Natural killer cell (primary cell): ENCODE results near the gene SLC7A4. TPM values are rescaled to one million over a fixed set of nuclear protein-coding genes. Genes with fewer than 3 reads are reported as not detected.

ENCODE experiments used
- ATAC-seq, 3 donors: fragments of 150-1000 bp in 2 of 3; fragments of 200-7000 bp in 1 of 3; cut with Tn5 transposase; 1 replicate in 1 of 3; 2 replicates in 2 of 3; pipeline ENCODE4 v1.10.0; 2021; ENCODE audit warnings: mild to moderate bottlenecking in 2 of 3, moderate library complexity in 2 of 3
- DNase-seq, 2 donors: peaks; one replicate each; pipeline versions ENCODE4 v3.0.0 to v3.0.0-alpha.2; 2013 to 2021; ENCODE audit warnings: mixed read lengths in 1 of 2
- H3K27ac ChIP-seq: one replicate; pipeline ENCODE4 v1.5.1; 2013; ENCODE audit warnings: mild to moderate bottlenecking, low read length
- H3K27me3 ChIP-seq: one replicate; pipeline ENCODE4 v1.6.1; 2013; ENCODE audit warnings: low read length; ENCODE audit not compliant: control insufficient read depth, insufficient read depth
- H3K36me3 ChIP-seq: one replicate; pipeline ENCODE4 v1.6.1; 2013; ENCODE audit warnings: low read length; ENCODE audit not compliant: control insufficient read depth, insufficient read depth
- H3K4me1 ChIP-seq: one replicate; pipeline ENCODE4 v1.6.1; 2013; ENCODE audit warnings: low read length; ENCODE audit not compliant: control insufficient read depth, insufficient read depth
- H3K4me3 ChIP-seq: one replicate; pipeline ENCODE4 v1.5.1; 2013; ENCODE audit warnings: low read length
- H3K9me3 ChIP-seq: one replicate; pipeline ENCODE4 v1.6.1; 2013; ENCODE audit warnings: low read length; ENCODE audit not compliant: control insufficient read depth, insufficient read depth
- H3K27ac Mint-ChIP-seq, 2 donors: one replicate each; pipeline ENCODE4 v1.8.0; 2022; ENCODE audit warnings: mild to moderate bottlenecking in 2 of 2, mixed read lengths in 2 of 2, moderate library complexity in 1 of 2
- H3K27me3 Mint-ChIP-seq, 2 donors: one replicate each; pipeline ENCODE4 v1.8.0; 2022; ENCODE audit warnings: low read depth in 2 of 2, mixed read lengths in 2 of 2
- H3K36me3 Mint-ChIP-seq: one replicate; pipeline ENCODE4 v1.8.0; 2022; ENCODE audit warnings: mixed read lengths
- H3K4me1 Mint-ChIP-seq, 2 donors: one replicate each; pipeline ENCODE4 v1.8.0; 2022; ENCODE audit warnings: mixed read lengths in 2 of 2
- H3K4me3 Mint-ChIP-seq: one replicate; pipeline ENCODE4 v1.8.0; 2022; ENCODE audit warnings: mild to moderate bottlenecking, moderate library complexity, mixed read lengths
- H3K9me3 Mint-ChIP-seq, 2 donors: one replicate each; pipeline ENCODE4 v1.8.0; 2022; ENCODE audit warnings: mixed read lengths in 2 of 2
- WGBS: methylation state at CpG from one replicate; pipeline ENCODE4 v1.1.7; 2013; ENCODE audit warnings: missing lambda C conversion rate; ENCODE audit not compliant: insufficient coverage; 5-methylcytosine and 5-hydroxymethylcytosine counted together
- intact Hi-C: fragments of 100-400 bp; cut with micrococcal nuclease; formaldehyde crosslinking; loops from one replicate; pipeline ENCODE4 v1.14.2; 2022
- total RNA-seq, 4 donors: library from RNA; stranded (reverse); fragments of 120-200 nt in 1 of 4; gene quantifications; one replicate each; pipeline versions ENCODE4 v1.2.3 to v1.2.4, GENCODE V29; 2013 to 2022
- TF ChIP-seq, protein P1 (sequence below): fragments of 200-600 bp; IDR thresholded peaks from one replicate; pipeline ENCODE4 v1.8.0; 2022; ENCODE audit warnings: antibody characterized with exemption

SLC7A4 gene
- total RNA-seq, 3 donors from 2014 or later (not counting 1 experiment from before 2014, with no cell fraction given): not detected

DNA sequence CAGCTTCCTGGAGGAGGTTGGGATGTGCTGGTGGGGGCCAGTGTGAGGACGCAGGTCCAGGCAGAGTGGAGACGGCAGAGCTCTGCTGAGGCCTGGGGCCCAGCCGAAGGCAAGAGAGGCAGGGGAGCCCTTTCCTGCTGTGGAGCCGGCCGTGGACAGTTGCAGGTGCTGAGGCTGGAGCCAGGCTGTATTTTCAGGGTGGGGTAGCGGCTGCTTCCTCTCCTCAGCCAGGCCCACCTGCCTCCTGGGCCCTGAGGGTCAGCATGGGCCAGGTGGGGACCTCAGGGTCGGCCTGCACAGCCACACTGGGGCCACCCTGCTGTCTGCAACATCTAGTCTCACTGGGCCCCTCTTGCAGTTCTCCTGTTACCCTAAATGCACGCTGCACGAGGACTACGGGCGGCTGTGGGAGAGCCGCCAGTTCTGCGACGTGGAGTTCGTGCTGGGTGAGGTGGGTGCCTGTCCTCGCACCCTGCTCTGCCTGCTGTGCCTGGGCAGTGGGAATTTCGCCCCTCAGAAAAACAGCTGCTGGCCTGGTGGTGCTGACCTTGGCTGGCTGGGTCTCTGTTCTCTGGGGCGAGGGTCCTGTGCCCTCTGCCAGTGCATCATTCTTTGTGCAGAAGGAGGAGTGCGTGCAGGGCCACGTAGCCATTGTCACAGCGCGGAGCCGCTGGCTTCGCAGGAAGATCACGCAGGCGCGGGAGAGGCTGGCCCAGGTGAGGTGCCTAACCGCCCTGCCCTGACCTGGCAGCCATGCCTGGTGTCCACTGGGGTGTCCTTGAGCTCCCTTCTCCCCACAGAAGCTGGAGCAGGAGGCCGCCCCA is 38.8 kb downstream of the SLC7A4 start:
- peaks cover 23% of the 10 kb centered on the region for H3K36me3 ChIP-seq
- TF ChIP-seq, protein P1, sequence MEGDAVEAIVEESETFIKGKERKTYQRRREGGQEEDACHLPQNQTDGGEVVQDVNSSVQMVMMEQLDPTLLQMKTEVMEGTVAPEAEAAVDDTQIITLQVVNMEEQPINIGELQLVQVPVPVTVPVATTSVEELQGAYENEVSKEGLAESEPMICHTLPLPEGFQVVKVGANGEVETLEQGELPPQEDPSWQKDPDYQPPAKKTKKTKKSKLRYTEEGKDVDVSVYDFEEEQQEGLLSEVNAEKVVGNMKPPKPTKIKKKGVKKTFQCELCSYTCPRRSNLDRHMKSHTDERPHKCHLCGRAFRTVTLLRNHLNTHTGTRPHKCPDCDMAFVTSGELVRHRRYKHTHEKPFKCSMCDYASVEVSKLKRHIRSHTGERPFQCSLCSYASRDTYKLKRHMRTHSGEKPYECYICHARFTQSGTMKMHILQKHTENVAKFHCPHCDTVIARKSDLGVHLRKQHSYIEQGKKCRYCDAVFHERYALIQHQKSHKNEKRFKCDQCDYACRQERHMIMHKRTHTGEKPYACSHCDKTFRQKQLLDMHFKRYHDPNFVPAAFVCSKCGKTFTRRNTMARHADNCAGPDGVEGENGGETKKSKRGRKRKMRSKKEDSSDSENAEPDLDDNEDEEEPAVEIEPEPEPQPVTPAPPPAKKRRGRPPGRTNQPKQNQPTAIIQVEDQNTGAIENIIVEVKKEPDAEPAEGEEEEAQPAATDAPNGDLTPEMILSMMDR: no peak

DNA sequence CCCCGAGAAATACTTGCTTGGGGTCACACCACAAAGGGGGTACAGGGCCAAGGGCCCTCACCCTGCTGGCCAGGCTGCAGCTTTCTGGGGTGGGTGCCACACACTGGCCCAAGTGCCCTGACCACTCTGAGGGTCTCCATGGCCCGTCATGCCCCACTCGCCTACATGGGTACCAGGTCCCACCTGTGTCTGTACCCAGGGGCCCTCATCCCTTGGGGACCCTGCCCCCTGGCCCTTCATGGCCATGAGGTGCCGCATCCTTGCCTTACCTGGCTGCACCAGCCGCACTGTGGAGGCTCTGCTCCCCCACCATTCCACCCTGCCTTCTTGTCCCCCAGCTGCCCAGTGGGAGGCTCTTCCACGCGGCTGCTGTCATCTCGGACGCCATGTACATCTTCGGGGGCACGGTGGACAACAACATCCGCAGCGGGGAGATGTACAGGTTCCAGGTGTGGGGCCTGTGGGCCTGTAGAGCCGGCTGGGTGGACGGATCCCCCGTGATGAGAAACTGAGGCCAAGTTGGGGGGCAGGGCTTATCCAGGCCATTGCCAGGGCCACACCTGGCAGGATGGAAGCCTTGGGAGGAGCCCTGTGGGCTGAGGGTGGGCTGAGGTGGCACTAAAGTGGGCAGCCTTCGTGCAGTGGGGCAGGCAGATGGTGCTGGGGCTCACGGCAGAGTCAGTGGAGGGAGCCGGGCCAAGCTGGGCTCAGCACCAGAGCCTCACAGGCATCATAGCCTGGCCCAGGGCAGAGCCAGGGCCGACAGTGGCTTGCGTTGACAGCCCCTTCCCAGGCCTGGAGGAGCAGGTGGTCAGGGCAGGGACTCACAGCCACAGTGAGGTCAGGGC is 39.7 kb downstream of the SLC7A4 start:
- H3K27me3 Mint-ChIP-seq: no peaks in the 10 kb centered on the region
- Histone ChIP-seq H3K9me3 (no peaks in the 10 kb centered on the region), H3K4me1 (no peaks in the 10 kb centered on the region), H3K36me3 (peaks cover 28% of the 10 kb centered on the region), H3K4me3 (no peak overlapping the region), H3K27ac (no peak overlapping the region), H3K27me3 (no peaks in the 10 kb centered on the region)
- DNase-seq (no peak), ATAC-seq (no peak)
- WGBS: 91% methylated on average over 21 of the region's 21 CpGs
- no peak overlapping the region for H3K27ac Mint-ChIP-seq
- H3K9me3 Mint-ChIP-seq: no peaks in the 10 kb centered on the region
- TF ChIP-seq, protein P1: no peak
- intact Hi-C loops: no loop called here
- H3K36me3 Mint-ChIP-seq: no peaks in the 10 kb centered on the region
- H3K4me3 Mint-ChIP-seq: no peak overlapping the region
- no peaks in the 10 kb centered on the region for H3K4me1 Mint-ChIP-seq

More for the DNA sequence above, 38.8 kb downstream of the SLC7A4 start:
- no peak overlapping the region for H3K4me3 Mint-ChIP-seq
- H3K4me3 ChIP-seq: no peak overlapping the region
- no peaks in the 10 kb centered on the region for H3K9me3 ChIP-seq
- H3K4me1 Mint-ChIP-seq: no peaks in the 10 kb centered on the region
- no peak for ATAC-seq
- H3K27ac Mint-ChIP-seq: no peak overlapping the region
- H3K9me3 Mint-ChIP-seq: no peaks in the 10 kb centered on the region
- H3K4me1 ChIP-seq: no peaks in the 10 kb centered on the region
- H3K27me3 ChIP-seq: no peaks in the 10 kb centered on the region
- H3K36me3 Mint-ChIP-seq: no peaks in the 10 kb centered on the region
- no peaks in the 10 kb centered on the region for H3K27me3 Mint-ChIP-seq
- H3K27ac ChIP-seq: no peak overlapping the region
- 96% methylated on average over 29 of the region's 29 CpGs for WGBS
- intact Hi-C loops: no loop called here
- DNase-seq: no peak

DNA sequence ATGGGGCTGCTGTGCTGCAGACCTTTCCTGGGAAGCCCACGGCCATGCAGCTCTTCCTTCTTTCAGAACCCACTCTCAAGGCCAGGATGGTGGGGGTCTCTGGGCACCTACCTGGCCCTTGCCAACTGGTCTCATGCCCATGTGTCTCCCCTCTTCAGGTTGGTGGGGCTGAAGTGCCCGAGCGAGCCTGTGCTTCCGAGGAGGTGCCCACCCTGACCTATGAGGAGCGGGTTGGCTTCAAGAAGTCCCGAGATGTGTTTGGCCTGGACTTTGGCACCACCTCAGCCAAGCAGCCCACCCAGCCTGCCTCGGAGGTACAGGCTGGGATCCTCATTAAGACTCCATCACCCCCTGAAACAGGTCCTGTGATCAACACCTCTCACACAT is 40.3 kb downstream of the SLC7A4 start:
- Mint-ChIP-seq H3K4me3 (no peak overlapping the region), H3K36me3 (no peaks in the 10 kb centered on the region), H3K27me3 (no peaks in the 10 kb centered on the region), H3K9me3 (no peaks in the 10 kb centered on the region), H3K27ac (no peak overlapping the region), H3K4me1 (no peaks in the 10 kb centered on the region)
- Histone ChIP-seq H3K4me1 (no peaks in the 10 kb centered on the region), H3K27me3 (no peaks in the 10 kb centered on the region), H3K36me3 (peaks cover 31% of the 10 kb centered on the region), H3K27ac (no peak overlapping the region), H3K9me3 (no peaks in the 10 kb centered on the region), H3K4me3 (no peak overlapping the region)
- intact Hi-C loops: no loop called here
- TF ChIP-seq, protein P1: no peak
- DNase-seq (no peak), ATAC-seq (no peak)
- 98% methylated on average over 7 of the region's 7 CpGs for WGBS
